Activated T-helper 2 cell treated with anti-CD3 and anti-CD28 coated beads, Interferon-gamma antibody, Interleukin-2, Interleukin-4, amounts not matched to agents 10 μg/mL and 5 μg/mL and 100 μg/mL, durations not matched to agents 14 hours and 24 hours and 36 hours (primary cell): Measurements from ENCODE around the gene HDDC3. TPM values are rescaled to one million over a fixed set of nuclear protein-coding genes. Genes with fewer than 3 reads are reported as not detected.
A peak's percentile ranks its signal among the peaks of the same experiment; 100 is the strongest.

Experiments used
- DNase-seq: peaks from one replicate; pipeline ENCODE4 v3.0.0; 2021; ENCODE audit warnings: low spot score
- H3K27ac Mint-ChIP-seq: one replicate; pipeline ENCODE4 v1.8.0; 2021; ENCODE audit warnings: mixed read lengths
- H3K27me3 Mint-ChIP-seq: one replicate; pipeline ENCODE4 v1.8.0; 2021; ENCODE audit warnings: low read depth, mixed read lengths
- H3K36me3 Mint-ChIP-seq: one replicate; pipeline ENCODE4 v1.8.0; 2021; ENCODE audit warnings: low read depth, mixed read lengths
- H3K4me1 Mint-ChIP-seq: one replicate; pipeline ENCODE4 v1.8.0; 2021; ENCODE audit warnings: low read depth, mixed read lengths
- H3K4me3 Mint-ChIP-seq: one replicate; pipeline ENCODE4 v1.8.0; 2021; ENCODE audit warnings: low read depth, mild to moderate bottlenecking, moderate library complexity, mixed read lengths
- H3K9me3 Mint-ChIP-seq: one replicate; pipeline ENCODE4 v1.8.0; 2021; ENCODE audit warnings: mixed read lengths
- intact Hi-C: fragments of 100-400 bp; cut with micrococcal nuclease; formaldehyde crosslinking; loops from one replicate; pipeline ENCODE4 v1.15.1; 2023
- total RNA-seq: library from RNA; stranded (reverse); gene quantifications from 2 replicates; pipeline ENCODE4 v1.2.3, GENCODE V29; 2022

Gene HDDC3
- total RNA-seq, 1 donor from 2014 or later = 43.0 TPM

DNA sequence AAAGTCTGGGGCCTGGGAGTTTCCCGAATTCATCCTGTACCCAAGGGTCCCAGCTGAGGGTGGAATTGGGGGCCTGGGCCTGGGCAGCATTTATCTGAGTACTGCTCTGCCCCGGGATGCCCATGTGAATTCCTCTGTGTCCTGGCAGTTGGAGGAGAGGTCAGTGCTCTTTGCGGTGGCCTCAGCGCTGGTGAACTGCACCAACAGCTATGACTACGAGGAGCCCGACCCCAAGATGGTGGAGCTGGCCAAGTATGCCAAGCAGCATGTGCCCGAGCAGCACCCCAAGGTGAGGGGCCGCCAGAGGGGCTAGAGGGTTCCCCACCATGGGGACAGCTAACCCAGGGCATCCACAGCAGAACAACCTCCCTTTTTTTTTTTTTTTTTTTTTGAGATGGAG is 16.2 kb upstream of the HDDC3 start:
- Mint-ChIP-seq H3K4me3 (no peak overlapping the region), H3K36me3 (peaks cover 73% of the 10 kb centered on the region), H3K4me1 (no peaks in the 10 kb centered on the region), H3K27me3 (no peaks in the 10 kb centered on the region), H3K9me3 (no peaks in the 10 kb centered on the region), H3K27ac (no peak overlapping the region)
- no peak for DNase-seq
- intact Hi-C loops = no loop called here

DNA sequence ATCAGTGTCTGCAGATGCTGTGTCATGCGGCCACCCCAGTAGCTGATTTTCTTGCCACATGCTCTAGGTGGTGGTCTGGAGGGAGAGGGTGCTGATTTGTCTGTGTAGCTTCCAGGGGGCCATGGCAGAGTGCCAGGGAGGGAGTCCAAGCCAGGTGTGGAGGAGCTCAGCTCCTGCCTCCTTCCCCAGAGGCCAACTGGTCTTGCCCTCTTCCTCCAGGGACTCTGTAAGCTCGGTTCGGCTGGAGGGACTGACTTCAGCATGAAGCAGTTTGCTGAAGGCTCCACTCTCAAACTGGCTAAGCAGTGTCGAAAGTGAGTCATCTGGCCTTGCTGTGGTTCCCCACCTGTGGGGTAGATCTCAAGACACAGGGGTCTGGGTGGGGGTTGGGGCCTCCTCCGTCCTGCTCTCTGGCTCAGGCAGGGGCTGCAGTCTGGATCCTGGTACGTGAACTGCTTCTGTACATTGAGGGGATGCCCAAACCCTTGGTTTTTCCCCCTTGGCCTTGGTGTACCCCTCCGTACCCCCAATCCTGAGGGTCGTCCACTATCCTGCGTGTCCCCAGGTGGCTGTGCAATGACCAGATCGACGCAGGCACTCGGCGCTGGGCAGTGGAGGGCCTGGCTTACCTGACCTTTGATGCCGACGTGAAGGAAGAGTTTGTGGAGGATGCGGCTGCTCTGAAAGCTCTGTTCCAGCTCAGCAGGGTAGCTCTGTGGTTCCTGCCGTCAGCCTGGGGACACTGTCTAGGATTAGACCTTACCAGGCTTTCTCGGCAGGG is 15.4 kb upstream of the HDDC3 start:
- Mint-ChIP-seq H3K27ac (no peak overlapping the region), H3K9me3 (no peaks in the 10 kb centered on the region), H3K4me3 (no peak overlapping the region), H3K4me1 (no peaks in the 10 kb centered on the region), H3K27me3 (no peaks in the 10 kb centered on the region), H3K36me3 (peaks cover 73% of the 10 kb centered on the region)
- DNase-seq = no peak
- intact Hi-C loops = no loop called here

DNA sequence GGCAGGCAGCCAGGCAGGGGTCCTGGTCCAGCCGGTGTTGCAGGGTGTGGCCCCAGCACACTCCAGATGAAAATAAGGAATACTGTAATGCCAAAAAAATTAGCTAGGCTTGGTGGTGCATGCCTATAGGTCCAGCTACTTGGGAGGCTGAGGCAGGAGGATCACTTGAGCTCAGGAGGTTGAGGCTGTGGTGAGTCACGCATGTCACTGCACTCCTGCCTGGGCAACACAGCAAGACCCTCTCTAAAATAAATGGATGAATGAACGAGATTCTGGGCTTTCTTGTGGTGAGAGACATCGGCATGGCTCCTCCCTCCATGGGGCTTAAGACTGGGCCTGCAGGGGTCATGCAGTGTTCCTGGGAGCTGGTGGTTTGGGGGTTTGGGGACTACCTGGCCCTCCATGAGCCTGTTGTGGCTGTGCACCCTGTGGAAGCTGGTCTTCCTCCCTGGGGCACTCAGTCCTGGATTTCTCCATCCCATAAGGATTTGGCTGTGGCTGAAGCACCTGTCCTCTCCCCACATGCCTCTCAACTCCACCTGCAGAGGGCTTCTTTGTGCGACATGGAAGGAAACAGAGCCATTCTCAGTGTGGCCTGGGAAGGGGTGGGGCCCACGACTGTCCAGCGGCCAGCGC is 14.7 kb upstream of the HDDC3 start:
- Mint-ChIP-seq H3K4me3 (no peak overlapping the region), H3K27me3 (no peaks in the 10 kb centered on the region), H3K9me3 (no peaks in the 10 kb centered on the region), H3K27ac (no peak overlapping the region), H3K4me1 (no peaks in the 10 kb centered on the region), H3K36me3 (peaks cover 74% of the 10 kb centered on the region)
- intact Hi-C loops = no loop called here
- no peak for DNase-seq

- intact Hi-C loops = no loop called here
- Mint-ChIP-seq H3K4me1 (no peaks in the 10 kb centered on the region), H3K9me3 (no peaks in the 10 kb centered on the region), H3K27ac (no peak overlapping the region), H3K4me3 (no peak overlapping the region), H3K36me3 (peaks cover 70% of the 10 kb centered on the region), H3K27me3 (no peaks in the 10 kb centered on the region)
- DNase-seq = no peak
These were observed 14.2 kb upstream of the HDDC3 start for GRCh38 chr15:90946538-90946937.

DNA sequence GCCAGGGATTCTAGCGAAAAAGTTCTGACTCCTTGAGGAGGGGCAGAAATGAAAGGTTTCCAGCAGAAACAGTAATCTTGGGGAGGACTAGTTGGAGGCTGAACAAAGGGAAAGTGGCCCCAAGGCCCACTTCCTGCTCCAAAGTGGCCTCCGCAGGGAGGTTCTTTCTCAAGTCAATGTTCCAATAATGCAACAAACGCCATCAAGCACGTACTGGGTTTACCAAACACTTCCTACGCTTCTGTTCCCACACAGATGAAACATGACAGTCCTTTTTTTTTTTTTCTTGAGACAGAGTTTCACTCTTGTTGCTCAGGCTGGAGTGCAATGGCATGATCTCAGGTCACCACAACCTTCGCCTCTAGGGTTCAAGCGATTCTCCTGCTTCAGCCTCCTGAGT is 12.7 kb upstream of the HDDC3 start:
- no peak for DNase-seq
- peaks cover 77% of the 10 kb centered on the region for H3K36me3 Mint-ChIP-seq
- no peak overlapping the region for H3K4me3 Mint-ChIP-seq
- no peaks in the 10 kb centered on the region for H3K9me3 Mint-ChIP-seq
- H3K27ac Mint-ChIP-seq = no peak overlapping the region
- no peaks in the 10 kb centered on the region for H3K27me3 Mint-ChIP-seq
- H3K4me1 Mint-ChIP-seq = no peaks in the 10 kb centered on the region
- intact Hi-C loops = no loop called here

DNA sequence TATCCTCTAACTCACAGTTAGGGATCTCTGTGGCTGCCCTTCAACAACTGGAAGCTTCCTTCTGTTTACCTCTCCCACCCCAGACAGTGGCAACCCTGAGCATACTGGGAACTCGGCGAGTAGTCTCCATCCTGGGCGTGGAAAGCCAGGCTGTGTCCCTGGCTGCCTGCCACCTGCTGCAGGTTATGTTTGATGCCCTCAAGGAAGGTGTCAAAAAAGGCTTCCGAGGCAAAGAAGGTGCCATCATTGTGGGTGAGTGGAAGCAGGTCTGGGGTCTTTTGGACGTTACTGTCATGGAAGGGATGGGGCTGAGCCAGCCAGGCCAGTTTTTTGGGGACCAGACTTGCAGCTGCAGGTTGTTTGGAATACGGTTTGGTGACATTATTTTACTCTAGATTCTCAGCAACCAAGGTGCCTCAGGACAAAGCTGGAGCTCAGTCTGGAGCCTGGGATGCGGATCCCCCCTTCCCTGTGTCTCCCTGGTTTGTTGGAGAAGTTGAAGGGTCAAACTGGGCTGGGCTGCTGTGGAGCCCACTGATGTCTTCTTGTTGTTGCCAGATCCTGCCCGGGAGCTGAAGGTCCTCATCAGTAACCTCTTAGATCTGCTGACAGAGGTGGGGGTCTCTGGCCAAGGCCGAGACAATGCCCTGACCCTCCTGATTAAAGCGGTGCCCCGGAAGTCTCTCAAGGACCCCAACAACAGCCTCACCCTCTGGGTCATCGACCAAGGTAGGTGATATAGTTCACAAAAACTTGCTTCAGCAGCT is 10.2 kb upstream of the HDDC3 start:
- Mint-ChIP-seq H3K9me3 (no peaks in the 10 kb centered on the region), H3K36me3 (peaks cover 69% of the 10 kb centered on the region), H3K4me3 (no peak overlapping the region), H3K27me3 (no peaks in the 10 kb centered on the region), H3K4me1 (no peaks in the 10 kb centered on the region), H3K27ac (no peak overlapping the region)
- intact Hi-C loops = no loop called here
- DNase-seq = no peak

GRCh38 chr15:90941038-90941437 is 8.7 kb upstream of the HDDC3 start:
- no peak overlapping the region for H3K27ac Mint-ChIP-seq
- no peaks in the 10 kb centered on the region for H3K9me3 Mint-ChIP-seq
- H3K27me3 Mint-ChIP-seq = no peaks in the 10 kb centered on the region
- intact Hi-C loops = no loop called here
- H3K4me1 Mint-ChIP-seq = peaks cover 8% of the 10 kb centered on the region
- H3K36me3 Mint-ChIP-seq = peaks cover 68% of the 10 kb centered on the region
- no peak overlapping the region for H3K4me3 Mint-ChIP-seq
- no peak for DNase-seq

- Mint-ChIP-seq H3K9me3 (no peaks in the 10 kb centered on the region), H3K4me1 (peaks cover 13% of the 10 kb centered on the region)
These were observed 7.4 kb upstream of the HDDC3 start for GRCh38 chr15:90939756-90940155.

DNA sequence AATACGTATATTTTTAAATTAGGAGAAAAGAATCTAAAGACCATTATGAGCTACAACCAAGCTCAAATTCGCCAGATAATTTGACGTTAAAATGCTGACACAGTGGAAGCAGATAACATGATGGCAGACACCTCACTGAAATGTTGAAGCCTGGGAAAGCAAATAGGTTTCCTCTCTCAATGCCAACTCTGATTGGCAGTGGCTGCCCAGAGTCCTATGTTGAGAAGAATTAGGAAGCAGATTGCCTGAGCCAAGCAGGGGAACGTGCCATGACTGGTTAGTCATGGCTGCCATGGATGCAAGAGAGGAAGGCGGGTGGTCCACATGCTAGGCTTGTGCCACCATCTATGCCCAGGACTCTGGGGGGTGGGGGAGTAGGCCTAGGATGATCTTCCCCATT is 5.9 kb upstream of the HDDC3 start:
- H3K9me3 Mint-ChIP-seq = no peaks in the 10 kb centered on the region
- peaks cover 21% of the 10 kb centered on the region for H3K4me1 Mint-ChIP-seq
- DNase-seq = no peak
- peaks cover 54% of the 10 kb centered on the region for H3K36me3 Mint-ChIP-seq
- no peaks in the 10 kb centered on the region for H3K27me3 Mint-ChIP-seq
- no peak overlapping the region for H3K27ac Mint-ChIP-seq
- no peak overlapping the region for H3K4me3 Mint-ChIP-seq
- intact Hi-C loops = loop anchor here (10.0 kb wide), 1 partner anchor 703 kb away; the partner anchor contains the start of genes CIB1 and GDPGP1

More at GRCh38 chr15:90939756-90940155, 7.4 kb upstream of the HDDC3 start:
- Mint-ChIP-seq H3K27ac (no peak overlapping the region), H3K36me3 (peaks cover 64% of the 10 kb centered on the region), H3K4me3 (no peak overlapping the region), H3K27me3 (no peaks in the 10 kb centered on the region)
- DNase-seq = no peak
- intact Hi-C loops = loop anchor here (10.0 kb wide), 1 partner anchor 705 kb away; the partner anchor contains the start of genes CIB1 and GDPGP1

DNA sequence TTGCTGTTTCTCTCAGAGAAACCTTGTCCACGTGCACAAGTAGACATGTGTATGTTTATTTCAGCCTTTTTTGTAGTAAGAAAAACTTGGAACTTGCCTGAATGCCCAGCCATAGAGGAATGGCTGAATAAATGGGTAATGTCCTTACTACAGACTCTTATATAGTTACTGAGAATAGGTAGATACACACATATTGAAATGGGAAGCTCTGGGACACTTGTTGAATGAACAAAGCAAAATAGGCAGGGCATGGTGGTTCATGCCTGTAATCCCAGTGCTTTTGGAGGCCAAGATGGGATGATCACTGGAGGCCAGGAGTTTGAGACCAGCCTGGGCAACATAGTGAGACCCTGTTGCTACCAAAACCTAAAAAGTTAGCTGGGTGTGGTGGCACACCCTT is 4.5 kb upstream of the HDDC3 start:
- no peaks in the 10 kb centered on the region for H3K9me3 Mint-ChIP-seq
- H3K4me3 Mint-ChIP-seq = peak overlapping the region; percentile 89
- no peaks in the 10 kb centered on the region for H3K27me3 Mint-ChIP-seq
- no peak for DNase-seq
- intact Hi-C loops = loop anchor here (10.0 kb wide), 1 partner anchor 702 kb away; the partner anchor contains the start of genes CIB1 and GDPGP1
- peaks cover 30% of the 10 kb centered on the region for H3K4me1 Mint-ChIP-seq
- peaks cover 42% of the 10 kb centered on the region for H3K36me3 Mint-ChIP-seq
- peak overlapping the region; percentile 82 for H3K27ac Mint-ChIP-seq

DNA sequence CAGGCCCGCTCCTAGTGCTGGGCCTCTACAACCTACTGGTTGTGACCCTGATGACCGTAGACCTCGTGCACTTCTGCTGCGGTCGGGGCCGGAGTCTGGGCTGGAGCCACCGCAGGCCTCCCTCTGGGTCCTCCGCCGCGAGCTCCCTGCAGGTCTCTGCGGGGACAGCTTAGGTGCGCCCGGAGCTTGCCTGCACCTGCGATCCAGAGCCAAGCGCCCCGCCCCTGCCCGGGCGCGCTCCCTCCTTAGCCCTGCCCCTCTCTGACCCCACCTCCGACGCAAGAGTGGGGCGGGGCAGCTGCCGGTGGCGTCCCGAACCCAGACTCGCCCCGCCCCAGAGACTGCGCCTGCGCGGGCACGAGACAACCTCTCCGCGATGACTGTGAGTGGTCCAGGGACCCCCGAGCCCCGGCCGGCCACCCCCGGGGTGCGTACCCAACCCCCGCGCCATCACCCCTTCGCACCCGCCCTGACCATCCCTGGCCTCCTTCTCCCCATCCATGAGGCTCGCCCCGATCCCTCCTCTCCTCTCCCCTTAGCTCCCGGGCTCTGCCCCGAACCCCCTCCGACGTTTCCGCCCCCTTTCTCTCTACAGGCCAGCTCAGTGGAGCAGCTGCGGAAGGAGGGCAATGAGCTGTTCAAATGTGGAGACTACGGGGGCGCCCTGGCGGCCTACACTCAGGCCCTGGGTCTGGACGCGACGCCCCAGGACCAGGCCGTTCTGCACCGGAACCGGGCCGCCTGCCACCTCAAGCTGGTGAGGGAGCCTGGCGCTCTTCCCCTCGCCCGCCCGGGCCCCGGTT is 2.8 kb upstream of the HDDC3 start, which contains the start of gene UNC45A:
UNC45A (plus strand) TSS at position 337 of the 803 bp plus-strand sequence; CDS start at position 377, 40 bp downstream.
- H3K4me1 Mint-ChIP-seq = peaks cover 43% of the 10 kb centered on the region
- intact Hi-C loops = loop anchor here (1.0 to 10.0 kb wide), 6 partner anchors 19 to 700 kb away; partner anchors contain the start of genes CIB1, GDPGP1, MAN2A2 and PRC1
- no peaks in the 10 kb centered on the region for H3K27me3 Mint-ChIP-seq
- no peaks in the 10 kb centered on the region for H3K9me3 Mint-ChIP-seq
- H3K36me3 Mint-ChIP-seq = peaks cover 28% of the 10 kb centered on the region
- H3K27ac Mint-ChIP-seq = peak within 1 kb of the TSS; percentile 93
- DNase-seq = peak; percentile 92
- peak within 1 kb of the TSS; percentile 89 for H3K4me3 Mint-ChIP-seq
